H7 (cell line): ENCODE results near the gene OR8D2. TPM values are rescaled to one million over a fixed set of nuclear protein-coding genes. Genes with fewer than 3 reads are reported as not detected.

Experiments used
- DNase-seq: peaks from one replicate; pipeline ENCODE4 v3.0.0; 2012
- H3K27me3 ChIP-seq: 2 replicates; pipeline ENCODE4 v1.6.0; 2011; ENCODE audit warnings: mild to moderate bottlenecking, low read length; ENCODE audit not compliant: control insufficient read depth, insufficient read depth
- H3K36me3 ChIP-seq: replicated peaks from 2 replicates; pipeline ENCODE4 v1.5.1; 2011; ENCODE audit warnings: low read length; ENCODE audit not compliant: control insufficient read depth, insufficient read depth
- H3K4me3 ChIP-seq: 2 replicates; pipeline ENCODE4 v1.5.1; 2011; ENCODE audit warnings: low read depth, mild to moderate bottlenecking, control low read depth, low read length, moderate library complexity; ENCODE audit not compliant: insufficient read depth
- total RNA-seq: library from RNA; depleted of rRNA; stranded (reverse); fragments of >200 nt; shearing (Covaris generic); gene quantifications from 2 replicates; pipeline ENCODE4 v1.2.3, GENCODE V29; 2014; rRNA removed

OR8D2 gene
- not detected in 2 replicates for total RNA-seq

GRCh38 chr11:124320097-124320496 lies at the start of gene OR8D2:
Gene OR8D2 (minus strand): TSS chr11:124320197. CDS start chr11:124320197, 0 bp downstream.
- DNase-seq: no peak
- H3K4me3 ChIP-seq: no peak within 1 kb of the TSS
- no peaks in the 10 kb centered on the region for H3K36me3 ChIP-seq
- no peaks in the 10 kb centered on the region for H3K27me3 ChIP-seq

GRCh38 chr11:124359566-124359965 lies 39.6 kb upstream of the OR8D2 start:
- DNase-seq: no peak
- Histone ChIP-seq H3K4me3 (no peak overlapping the region), H3K36me3 (no peaks in the 10 kb centered on the region), H3K27me3 (no peaks in the 10 kb centered on the region)

- no peak overlapping the region for H3K4me3 ChIP-seq
- DNase-seq: no peak
- H3K27me3 ChIP-seq: no peaks in the 10 kb centered on the region
- H3K36me3 ChIP-seq: no peaks in the 10 kb centered on the region
Observed at GRCh38 chr11:124346311-124346955, 26.4 kb upstream of the OR8D2 start.

GRCh38 chr11:124344346-124344745 lies 24.3 kb upstream of the OR8D2 start:
- no peak for DNase-seq
- Histone ChIP-seq H3K36me3 (no peaks in the 10 kb centered on the region), H3K4me3 (no peak overlapping the region)

DNA sequence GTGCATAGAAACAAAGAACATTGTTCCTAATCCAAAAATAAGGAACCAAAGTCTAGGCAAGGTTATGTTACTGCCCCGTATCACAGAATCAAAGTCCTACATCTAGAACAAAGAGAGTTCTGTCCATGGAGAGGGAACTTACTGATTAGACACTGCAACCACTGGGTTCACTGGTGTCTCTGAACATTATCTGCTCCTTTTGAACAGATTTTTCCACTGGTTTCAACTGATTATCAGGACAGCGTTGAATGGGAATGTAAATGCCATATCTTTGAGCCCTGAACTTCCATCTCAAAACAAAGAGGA lies 20.1 kb upstream of the OR8D2 start:
- H3K36me3 ChIP-seq: no peaks in the 10 kb centered on the region
- no peak overlapping the region for H3K4me3 ChIP-seq
- no peak for DNase-seq
- H3K27me3 ChIP-seq: no peaks in the 10 kb centered on the region

More at GRCh38 chr11:124344346-124344745, 24.3 kb upstream of the OR8D2 start:
- no peaks in the 10 kb centered on the region for H3K27me3 ChIP-seq

- Histone ChIP-seq H3K4me3 (no peak overlapping the region), H3K27me3 (no peaks in the 10 kb centered on the region), H3K36me3 (no peaks in the 10 kb centered on the region)
- no peak for DNase-seq
Observed at GRCh38 chr11:124339396-124340141, 19.6 kb upstream of the OR8D2 start.

DNA sequence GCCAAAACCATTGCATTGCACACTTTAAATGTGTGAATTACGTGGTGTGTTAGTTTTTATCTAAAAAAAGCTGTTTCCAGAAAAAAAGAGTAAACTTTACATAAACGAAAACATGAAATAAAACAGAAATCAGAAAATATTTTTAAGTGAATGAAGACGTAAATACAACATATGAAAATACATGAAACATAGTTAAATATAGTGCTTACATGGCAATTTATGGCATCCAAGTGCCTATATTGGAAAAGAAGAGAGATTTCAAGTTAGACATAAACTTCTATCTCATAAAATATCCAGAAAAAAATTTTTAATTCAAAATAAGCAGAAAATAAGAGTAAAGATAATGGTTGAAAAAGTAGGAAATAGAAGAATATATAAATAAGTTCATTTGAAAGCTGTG lies 11.9 kb upstream of the OR8D2 start:
- Histone ChIP-seq H3K4me3 (no peak overlapping the region), H3K27me3 (no peaks in the 10 kb centered on the region), H3K36me3 (no peaks in the 10 kb centered on the region)
- no peak for DNase-seq

DNA sequence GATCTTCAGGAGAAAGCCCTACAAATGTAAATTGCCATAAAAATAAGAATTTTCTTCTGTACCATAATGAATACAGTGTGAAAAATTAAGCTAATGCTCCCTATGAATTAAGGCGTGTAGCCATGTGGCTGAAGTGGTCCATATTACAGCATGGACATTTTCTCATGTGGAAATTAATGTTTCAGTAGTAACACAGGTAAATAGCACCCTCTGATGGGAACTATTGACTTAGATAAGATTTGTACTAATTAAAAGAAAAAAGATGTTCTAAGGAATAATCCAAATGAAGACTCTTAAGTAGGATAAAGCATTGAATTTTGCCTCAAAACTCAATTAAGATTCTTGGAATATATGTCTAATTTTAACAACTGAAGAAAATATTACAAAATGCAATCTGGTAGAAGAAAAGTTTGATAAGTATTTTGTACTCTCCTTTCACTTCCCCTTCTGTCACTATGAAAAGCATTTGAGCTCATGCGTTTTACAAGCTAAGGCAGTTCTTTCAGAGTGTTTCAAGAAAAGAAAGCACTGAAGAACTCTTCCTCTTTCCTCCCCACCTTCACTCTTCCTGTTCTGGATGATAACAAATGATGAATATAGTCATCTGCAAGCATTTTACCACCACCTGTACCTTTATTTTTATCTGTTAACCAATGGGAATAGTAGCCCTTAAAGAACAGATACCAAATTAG lies 9.9 kb upstream of the OR8D2 start:
- no peak for DNase-seq
- no peaks in the 10 kb centered on the region for H3K27me3 ChIP-seq
- no peak overlapping the region for H3K4me3 ChIP-seq

GRCh38 chr11:124327775-124328174 lies 7.8 kb upstream of the OR8D2 start:
- Histone ChIP-seq H3K36me3 (no peaks in the 10 kb centered on the region), H3K27me3 (no peaks in the 10 kb centered on the region), H3K4me3 (no peak overlapping the region)
- no peak for DNase-seq

More for the DNA sequence above, 9.9 kb upstream of the OR8D2 start:
- no peaks in the 10 kb centered on the region for H3K36me3 ChIP-seq

- no peak for DNase-seq
- Histone ChIP-seq H3K27me3 (no peaks in the 10 kb centered on the region), H3K36me3 (no peaks in the 10 kb centered on the region), H3K4me3 (no peak overlapping the region)
Observed at GRCh38 chr11:124322356-124322755, 2.4 kb upstream of the OR8D2 start.

DNA sequence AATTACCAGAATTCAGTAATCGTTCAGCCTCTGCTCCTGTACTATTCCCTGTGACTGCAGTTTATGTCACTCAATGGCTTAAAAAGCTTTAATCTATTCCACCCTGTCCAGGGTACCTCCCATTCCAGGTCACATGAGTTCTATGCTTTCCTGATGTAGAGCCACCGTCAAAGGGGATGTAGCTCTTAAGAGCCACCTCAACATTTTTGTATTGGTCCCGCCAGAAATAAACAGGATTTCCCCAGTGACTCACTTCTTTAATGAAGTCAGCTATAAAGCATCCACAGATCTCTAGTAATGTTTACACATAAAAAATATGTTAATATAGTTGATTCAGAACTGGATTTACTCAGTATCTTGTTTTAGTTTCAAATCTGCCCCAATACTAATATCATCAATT lies 4.9 kb downstream of the OR8D2 start:
- DNase-seq: no peak
- H3K27me3 ChIP-seq: no peaks in the 10 kb centered on the region
- no peaks in the 10 kb centered on the region for H3K36me3 ChIP-seq
- H3K4me3 ChIP-seq: no peak overlapping the region

- H3K4me3 ChIP-seq: no peak within 1 kb of the TSS
- DNase-seq: no peak
- no peaks in the 10 kb centered on the region for H3K36me3 ChIP-seq
- H3K27me3 ChIP-seq: no peaks in the 10 kb centered on the region
Observed at GRCh38 chr11:124313849-124314248, 6.1 kb downstream of the OR8D2 start, which contains the start of gene OR8D1. Gene OR8D1 (minus strand): TSS chr11:124313949. CDS start chr11:124310766, 3,183 bp downstream.

DNA sequence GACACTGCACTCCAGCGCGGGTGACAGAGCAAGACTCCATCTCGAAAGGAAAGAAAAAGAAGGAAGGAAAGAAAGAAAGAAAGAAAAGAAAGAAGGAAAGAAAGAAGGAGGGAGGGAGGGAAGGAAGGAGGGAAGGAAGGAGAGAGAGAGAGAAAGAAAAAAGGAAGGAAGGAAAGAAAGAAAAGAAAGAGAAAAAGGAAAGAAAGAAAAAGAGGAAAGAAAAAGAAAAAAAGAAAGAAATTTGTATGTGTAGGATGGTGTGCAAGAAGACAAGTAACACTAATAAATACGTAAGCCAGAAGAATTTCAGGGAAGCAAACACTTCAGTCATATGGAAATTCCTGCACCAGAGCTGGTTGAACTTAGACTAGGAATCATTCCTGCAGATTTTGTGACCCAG lies 6.9 kb downstream of the OR8D2 start:
- no peak for DNase-seq
- Histone ChIP-seq H3K4me3 (no peak overlapping the region), H3K27me3 (no peaks in the 10 kb centered on the region), H3K36me3 (no peaks in the 10 kb centered on the region)

GRCh38 chr11:124311670-124312069 lies 8.3 kb downstream of the OR8D2 start:
- H3K36me3 ChIP-seq: no peaks in the 10 kb centered on the region
- no peaks in the 10 kb centered on the region for H3K27me3 ChIP-seq
- no peak for DNase-seq
- H3K4me3 ChIP-seq: no peak overlapping the region

- Histone ChIP-seq H3K27me3 (no peaks in the 10 kb centered on the region), H3K4me3 (no peak overlapping the region), H3K36me3 (no peaks in the 10 kb centered on the region)
- no peak for DNase-seq
Observed at GRCh38 chr11:124311269-124311668, 8.7 kb downstream of the OR8D2 start.
